GM12892 (cell line): ENCODE results near the gene GRID1.

Experiments
- POLR2A ChIP-seq: IDR thresholded peaks from 2 replicates; pipeline ENCODE4 v1.6.1; 2011; ENCODE audit warnings: low read depth, low read length, control low read depth
- POLR2AphosphoS5 ChIP-seq: IDR thresholded peaks from 2 replicates; pipeline ENCODE4 v1.6.1; 2011; ENCODE audit warnings: low read depth, low read length, control low read depth
- TAF1 ChIP-seq: IDR thresholded peaks from 2 replicates; pipeline ENCODE4 v1.6.1; 2011; ENCODE audit warnings: low read depth, mild to moderate bottlenecking, control low read depth, low read length, borderline replicate concordance

GRCh38 chr10:85922356-85923129 lies 444.1 kb downstream of the GRID1 start:
- no peak for TF ChIP-seq POLR2A
- TF ChIP-seq POLR2AphosphoS5 = no peak
- no peak for TF ChIP-seq TAF1
